Hematopoietic multipotent progenitor cell treated with erythropoietin and hydrocortisone succinate and interleukin-3 and kit ligand, for 8 days (in vitro differentiated cells): ENCODE results near the gene DNAJC5G.
"Not testable (repeated sequence)": the region's sequence is repeated elsewhere in the genome, so short reads cannot be mapped to it uniquely, and the experiment has no call there.

ENCODE experiments used
- DNase-seq: peaks from one replicate; pipeline ENCODE4 v3.0.0-alpha.2; 2015

Gene DNAJC5G

DNA sequence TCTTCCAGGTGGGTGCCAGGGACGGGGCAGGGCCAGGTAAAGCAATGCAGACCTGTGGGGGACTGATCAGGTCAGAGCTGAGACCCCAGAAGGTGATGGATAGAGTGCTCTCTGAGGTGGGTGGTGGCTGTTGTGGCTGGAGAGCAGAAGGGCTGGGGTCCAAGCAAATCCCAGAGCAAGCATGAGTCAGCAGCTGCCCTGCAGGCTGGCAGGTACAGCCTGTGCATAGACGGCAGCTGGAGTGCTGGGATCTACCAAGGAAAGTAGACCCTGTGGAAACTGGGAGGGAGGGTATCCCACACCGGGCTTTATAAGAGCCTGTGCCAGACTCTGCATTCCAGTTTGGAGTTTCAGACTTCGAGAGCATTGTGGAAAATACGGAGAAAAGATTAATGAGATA is 7.7 kb downstream of the DNAJC5G start:
- DNase-seq: no peak

DNA sequence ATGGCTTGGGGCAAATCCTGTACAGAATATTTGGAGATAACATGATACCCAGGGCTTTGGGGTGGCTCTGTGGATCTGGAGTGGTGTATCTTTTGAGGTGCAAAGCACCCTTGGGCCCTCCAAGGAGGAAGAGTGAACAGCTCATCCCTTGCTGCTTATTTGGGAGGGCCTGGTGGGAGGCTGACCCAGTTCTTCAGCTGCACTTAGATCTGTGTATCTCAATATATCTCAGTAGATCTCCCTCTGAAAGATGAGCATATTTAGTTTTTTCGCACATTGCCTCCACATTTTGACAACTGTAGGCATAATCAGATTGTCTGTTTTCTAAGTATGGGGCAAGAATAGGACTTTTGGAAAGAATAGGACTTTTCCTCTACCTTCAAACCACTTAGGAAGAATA is 9.8 kb downstream of the DNAJC5G start:
- no peak for DNase-seq

- no peak for DNase-seq
Observed at GRCh38 chr2:27285481-27285880, 10.2 kb downstream of the DNAJC5G start.

DNA sequence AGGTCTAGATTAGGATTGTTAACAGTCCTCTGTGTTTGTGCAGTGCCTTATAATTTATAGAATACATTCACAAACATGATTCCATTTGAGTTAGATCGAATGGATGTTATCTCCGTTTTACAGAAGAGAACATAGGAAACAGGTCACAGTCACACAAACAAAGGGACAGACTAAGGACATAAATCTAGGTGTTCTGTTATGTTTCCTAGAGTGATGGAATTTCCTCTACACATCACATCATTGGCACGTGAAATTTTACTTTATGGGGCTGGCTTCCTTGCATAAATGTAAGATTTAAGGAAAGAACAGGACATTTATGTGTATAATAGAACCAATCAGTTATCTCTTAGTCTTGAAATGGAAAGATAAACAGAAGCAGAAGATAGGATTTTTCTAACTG is 13.4 kb downstream of the DNAJC5G start:
- DNase-seq: no peak

GRCh38 chr2:27290549-27290948 is 15.3 kb downstream of the DNAJC5G start:
- no peak for DNase-seq

DNA sequence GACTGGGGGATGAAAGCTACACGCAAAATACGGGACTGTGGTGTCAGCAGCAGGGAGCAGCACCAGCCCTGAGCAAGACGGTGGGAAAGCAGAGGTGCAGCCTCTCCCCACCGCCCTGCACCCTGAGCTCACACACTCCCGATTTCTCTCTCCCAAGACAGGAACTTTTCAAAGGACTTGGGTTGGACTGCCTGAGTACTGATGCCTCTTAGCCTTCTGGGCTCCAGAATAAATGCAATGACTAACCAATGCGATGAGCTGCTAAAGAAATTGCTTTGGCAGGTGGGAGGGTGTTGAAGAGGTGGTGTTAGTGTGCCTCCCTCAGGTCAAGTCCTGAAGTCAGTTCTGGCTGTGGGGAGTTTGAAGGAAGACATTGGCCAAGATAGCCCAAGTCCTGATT is 16.6 kb downstream of the DNAJC5G start:
- DNase-seq: no peak

GRCh38 chr2:27294928-27295327 is 19.7 kb downstream of the DNAJC5G start:
- DNase-seq: no peak

DNA sequence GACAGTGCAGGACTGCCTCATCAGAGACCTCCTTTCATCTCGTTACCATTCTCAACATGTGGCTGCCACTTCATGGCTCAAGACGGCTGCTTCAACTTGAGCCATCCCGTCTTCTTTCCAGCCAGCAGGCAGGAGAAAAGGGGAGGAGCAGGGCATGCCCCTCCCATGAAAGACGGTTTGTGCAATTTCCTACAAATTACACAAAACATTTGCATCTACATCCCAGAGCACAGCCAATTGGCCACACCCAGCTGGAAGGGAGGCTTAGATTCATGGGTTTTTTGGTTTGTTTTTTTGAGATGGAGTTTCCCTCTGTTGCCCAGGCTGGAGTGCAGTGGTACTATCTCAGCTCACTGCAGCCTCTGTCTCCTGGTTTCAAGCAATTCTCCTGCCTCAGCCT is 21.2 kb downstream of the DNAJC5G start:
- no peak for DNase-seq

- no peak for DNase-seq
Observed at GRCh38 chr2:27297195-27297594, 22.0 kb downstream of the DNAJC5G start.

- DNase-seq: no peak
Observed at GRCh38 chr2:27298391-27299080, 23.3 kb downstream of the DNAJC5G start.

DNA sequence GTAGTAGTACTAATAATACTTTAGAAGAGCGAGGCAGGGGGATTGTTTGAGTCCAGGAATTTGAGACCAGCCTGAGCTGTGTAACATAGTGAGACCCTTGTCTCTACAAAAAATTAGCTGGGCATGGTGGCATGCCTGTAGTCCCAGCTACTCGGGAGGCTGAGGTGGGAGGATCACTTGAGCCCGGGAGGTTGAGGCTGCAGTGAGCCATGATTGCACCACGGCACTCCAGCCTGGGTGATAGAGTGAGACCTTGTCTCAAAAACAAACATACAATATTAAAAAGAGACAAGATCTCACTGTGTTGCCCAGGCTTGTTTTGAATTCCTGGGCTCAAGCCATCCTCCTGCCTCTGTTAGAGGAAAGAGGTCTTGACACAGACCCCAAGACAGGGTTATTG is 25.4 kb downstream of the DNAJC5G start:
- DNase-seq: not testable (repeated sequence)

- peak; percentile 79 for DNase-seq
Observed at GRCh38 chr2:27303093-27304025, 28.1 kb downstream of the DNAJC5G start.

GRCh38 chr2:27304488-27305240 is 29.4 kb downstream of the DNAJC5G start:
- DNase-seq: no peak

DNA sequence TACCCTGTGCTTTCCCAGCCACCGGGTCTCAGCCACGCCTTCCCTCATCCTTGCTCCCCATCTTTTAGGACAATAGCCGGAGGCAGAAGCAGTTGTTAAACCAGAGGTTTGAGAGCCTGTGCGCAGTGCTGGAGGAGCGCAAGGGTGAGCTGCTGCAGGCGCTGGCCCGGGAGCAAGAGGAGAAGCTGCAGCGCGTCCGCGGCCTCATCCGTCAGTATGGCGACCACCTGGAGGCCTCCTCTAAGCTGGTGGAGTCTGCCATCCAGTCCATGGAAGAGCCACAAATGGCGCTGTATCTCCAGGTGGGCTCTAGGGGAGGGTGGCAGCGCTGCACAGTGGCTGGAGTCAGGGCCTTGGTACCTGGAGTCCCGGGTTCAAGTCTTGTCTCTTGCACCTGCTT is 30.3 kb downstream of the DNAJC5G start:
- no peak for DNase-seq

DNA sequence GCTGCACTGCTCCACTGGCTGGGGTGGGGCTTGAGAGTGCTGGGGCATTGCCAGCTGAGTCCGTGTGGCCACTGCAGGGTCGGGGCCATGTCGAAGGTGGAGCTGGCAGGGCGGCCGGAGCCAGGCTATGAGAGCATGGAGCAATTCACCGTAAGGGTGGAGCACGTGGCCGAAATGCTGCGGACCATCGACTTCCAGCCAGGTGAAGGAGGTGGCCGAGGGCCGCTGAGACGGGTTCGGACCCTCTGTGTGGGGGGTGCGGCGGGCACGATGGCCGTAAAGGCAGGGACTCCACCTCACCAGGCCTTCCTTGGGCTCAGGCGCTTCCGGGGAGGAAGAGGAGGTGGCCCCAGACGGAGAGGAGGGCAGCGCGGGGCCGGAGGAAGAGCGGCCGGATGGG is 30.9 kb downstream of the DNAJC5G start:
- no peak for DNase-seq

GRCh38 chr2:27306573-27307286 is 31.5 kb downstream of the DNAJC5G start:
- no peak for DNase-seq

DNA sequence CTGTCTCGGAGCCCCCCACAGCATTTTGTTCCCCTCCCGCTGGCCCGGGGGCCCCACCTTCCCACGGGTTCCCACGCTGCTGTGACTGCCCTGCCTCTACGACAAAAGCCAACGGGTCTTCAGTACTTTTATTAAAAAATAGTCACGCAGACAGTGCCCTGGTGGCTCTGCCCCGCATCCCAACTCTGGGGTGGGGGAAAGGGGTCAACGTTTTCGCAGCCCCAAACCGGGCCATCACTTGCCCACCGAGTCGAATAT is 32.0 kb downstream of the DNAJC5G start:
- DNase-seq: no peak

- no peak for DNase-seq
Observed at GRCh38 chr2:27307545-27308358, 32.5 kb downstream of the DNAJC5G start.

DNA sequence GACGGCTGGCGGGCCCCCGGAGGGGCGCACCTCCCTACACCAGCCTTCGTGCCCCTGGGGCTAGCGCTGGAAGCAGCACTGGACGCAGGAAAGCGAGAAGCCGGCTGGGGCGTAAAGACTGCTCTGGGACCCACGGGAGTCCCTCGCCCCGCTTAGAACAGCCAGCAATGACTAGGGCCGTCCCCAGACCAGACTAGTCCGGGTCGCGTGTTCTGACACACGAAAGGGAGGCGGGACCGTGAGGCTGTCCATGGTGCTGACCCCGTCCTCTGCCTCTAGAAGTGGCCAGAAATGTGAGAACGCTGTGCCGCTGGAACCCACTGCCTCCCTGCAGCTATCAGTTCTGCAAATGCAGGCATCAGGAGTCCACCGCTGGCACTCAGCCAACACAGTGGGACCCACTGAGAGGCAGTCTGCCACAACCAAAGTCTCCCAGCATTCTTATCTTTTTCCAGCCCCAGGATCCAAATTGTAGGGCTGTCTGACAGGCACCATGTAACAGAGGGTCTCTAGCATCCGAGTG is 33.2 kb downstream of the DNAJC5G start, which contains the start of gene UCN:
TSS of gene UCN (minus strand) at position 87 of the 523 bp plus-strand sequence. CDS start 550 bp downstream, outside the sequence.
- DNase-seq: no peak

DNA sequence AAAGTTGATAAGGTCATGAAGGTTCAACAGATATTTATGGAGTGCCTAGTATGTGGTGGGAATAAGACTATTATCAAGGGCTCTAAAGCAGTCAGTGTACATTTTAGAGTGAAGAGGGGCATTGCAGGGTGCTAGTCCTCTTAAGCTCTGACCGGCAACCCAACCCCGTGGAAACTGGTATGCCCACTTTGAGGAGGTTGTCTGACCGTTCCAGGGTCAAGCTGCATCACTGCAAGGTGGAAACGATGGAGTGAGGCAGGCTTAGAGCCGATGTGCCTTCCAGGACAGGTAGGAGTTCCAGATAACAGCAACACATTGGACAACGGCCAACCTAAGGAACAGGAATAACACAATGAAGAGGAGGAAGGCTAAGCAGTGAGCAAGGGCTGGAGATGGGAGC is 34.4 kb downstream of the DNAJC5G start:
- no peak for DNase-seq

GRCh38 chr2:27312152-27312551 is 36.9 kb downstream of the DNAJC5G start:
- DNase-seq: no peak
